Activated naive CD4-positive, alpha-beta T cell treated with anti-CD3 and anti-CD28 coated beads, Interleukin-2, amount 50 U/mL, for 16 hours (primary cell): ENCODE results near the gene DIP2C.
"Not testable (repeated sequence)": the region's sequence is repeated elsewhere in the genome, so short reads cannot be mapped to it uniquely, and the experiment has no call there.

ENCODE experiments used
- DNase-seq: peaks from one replicate; pipeline ENCODE4 v3.0.0-alpha.2; 2020

DIP2C gene

GRCh38 chr10:282294-283139 lies 407.0 kb downstream of the DIP2C start:
- no peak for DNase-seq

GRCh38 chr10:279655-280054 lies 409.8 kb downstream of the DIP2C start:
- no peak for DNase-seq

DNA sequence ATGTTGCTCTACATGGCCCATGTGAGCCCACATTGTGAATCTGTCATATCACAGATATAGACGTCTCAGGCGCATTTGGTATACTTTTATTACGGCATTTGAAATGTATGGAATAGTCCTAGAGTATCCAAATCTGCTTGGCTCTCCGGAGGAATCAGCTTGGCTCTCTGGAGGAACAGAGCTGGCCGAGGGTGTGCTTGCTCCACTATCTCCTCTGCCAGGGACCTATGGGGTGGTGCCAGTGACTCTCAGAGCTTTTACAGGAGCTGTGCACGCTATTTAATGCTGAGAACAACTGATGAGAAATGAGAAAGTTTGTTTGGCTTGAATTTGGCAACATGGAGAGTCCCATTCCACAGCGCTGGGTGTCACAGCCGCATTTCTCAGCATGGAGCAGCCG lies 410.2 kb downstream of the DIP2C start:
- no peak for DNase-seq

DNA sequence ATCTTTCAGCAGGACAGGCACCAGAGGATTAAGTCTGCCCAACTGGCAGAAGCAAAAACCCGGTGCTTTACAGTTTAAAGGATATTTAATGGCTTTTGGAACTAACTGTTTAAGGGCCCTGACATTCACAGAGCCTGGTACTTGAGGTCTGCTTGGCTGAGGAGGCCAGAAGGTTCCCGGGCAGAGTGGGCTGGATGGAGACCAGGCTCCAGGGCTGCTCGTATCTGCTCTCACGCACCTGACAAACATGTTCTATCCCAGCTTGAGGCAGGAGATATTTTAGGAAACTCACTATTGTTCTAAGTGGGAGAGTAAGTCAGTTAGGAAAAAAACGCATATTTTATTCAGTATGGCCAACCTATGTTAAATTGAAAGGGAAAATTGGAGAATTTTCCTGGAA lies 410.8 kb downstream of the DIP2C start:
- no peak for DNase-seq

DNA sequence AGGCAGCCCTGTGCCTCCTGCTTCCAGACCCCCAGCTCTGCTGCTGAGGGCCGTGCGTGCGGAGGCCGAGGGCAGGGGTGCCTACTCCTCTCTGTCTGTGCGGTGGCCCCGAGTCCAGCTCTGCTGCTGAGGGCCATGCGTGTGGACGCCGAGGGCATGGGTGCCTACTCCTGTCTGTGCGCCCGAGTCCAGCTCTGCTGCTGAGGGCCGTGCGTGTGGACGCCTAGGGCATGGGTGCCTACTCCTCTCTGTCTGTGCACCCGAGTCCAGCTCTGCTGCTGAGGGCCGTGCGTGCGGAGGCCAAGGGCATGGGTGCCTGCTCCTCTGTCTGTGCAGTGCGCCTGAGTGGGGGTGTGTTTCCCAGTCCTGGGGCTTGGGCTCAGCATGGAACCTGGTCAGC lies 411.5 kb downstream of the DIP2C start:
- DNase-seq: no peak

GRCh38 chr10:275680-276079 lies 413.8 kb downstream of the DIP2C start:
- DNase-seq: no peak

DNA sequence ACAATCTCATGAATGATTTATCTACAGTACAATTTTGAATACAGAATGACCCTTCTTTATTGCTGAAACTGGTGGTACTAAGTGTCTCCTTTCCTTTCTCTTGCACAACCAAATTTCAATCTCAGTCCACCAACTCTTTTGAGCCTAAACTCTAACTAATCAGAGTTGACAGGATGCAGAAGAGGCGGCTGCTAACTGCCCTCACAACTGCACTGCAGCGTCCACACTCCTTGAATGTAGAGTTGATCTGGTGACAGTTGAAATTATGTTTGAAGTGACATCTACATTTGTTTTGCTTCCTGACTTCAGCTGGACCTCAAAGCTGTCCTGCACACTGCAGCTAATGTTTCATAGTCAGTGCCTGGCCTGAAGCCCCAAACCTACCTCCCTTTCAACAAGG lies 414.6 kb downstream of the DIP2C start:
- no peak for DNase-seq

DNA sequence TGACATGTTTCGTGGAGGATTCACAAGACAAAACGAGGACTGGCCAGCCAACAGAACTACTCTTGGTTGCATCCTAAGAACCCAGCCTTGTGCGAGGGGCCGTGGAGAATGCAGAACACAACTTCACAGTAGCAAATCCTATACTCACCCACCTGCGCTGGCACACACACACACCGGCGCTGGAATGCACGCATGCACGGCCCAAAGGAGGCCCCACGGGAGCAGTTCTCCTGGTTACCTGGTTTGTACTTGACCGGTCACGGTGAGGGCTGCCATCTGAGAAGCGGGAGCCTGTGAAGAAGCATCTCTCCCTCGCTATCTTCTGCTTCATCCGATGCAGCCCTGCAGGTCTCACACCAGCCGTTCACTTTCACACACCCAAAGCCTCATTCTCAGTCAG lies 416.4 kb downstream of the DIP2C start:
- DNase-seq: no peak

GRCh38 chr10:271722-272121 lies 417.7 kb downstream of the DIP2C start:
- DNase-seq: no peak

DNA sequence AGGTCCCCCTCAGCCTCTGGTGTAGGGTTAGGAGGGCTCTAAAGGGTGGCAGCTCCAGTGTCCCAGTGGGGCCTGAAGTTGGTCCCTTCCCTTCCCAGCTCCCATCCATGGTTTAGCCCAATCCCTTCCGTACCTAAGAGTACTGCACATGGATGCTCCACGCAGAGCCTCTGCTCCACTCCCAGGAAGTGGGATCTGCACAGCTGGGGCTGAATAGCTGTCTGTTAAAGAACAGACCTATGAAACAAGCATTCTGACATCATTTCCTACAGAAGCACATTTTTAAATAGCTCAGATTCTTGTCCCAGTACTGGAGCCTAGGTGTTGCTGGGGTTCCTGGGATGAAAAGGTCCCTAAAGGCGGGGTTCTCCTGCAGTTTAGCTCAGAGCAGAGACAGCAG lies 418.3 kb downstream of the DIP2C start:
- DNase-seq: no peak

GRCh38 chr10:269440-270074 lies 419.9 kb downstream of the DIP2C start:
- no peak for DNase-seq

DNA sequence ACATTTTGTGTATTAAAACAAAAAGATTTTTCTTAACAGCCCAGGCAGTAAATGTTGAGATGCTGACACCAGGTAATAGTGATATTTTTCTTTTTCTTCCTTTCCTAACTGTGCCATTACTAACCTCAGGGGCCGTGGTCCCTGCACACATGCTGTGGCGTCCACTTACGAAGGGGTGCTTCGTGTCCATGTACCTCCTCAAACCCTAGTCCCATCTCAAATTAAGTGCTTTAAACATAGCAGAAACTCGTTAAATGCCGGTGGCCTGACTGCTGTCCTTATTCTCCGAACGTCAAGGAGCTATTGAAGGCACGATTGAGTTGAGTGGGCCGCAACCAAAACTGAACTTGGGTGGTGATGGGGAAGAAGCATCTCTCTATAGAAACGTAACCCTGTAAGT lies 421.8 kb downstream of the DIP2C start:
- no peak for DNase-seq

- no peak for DNase-seq
Measured at GRCh38 chr10:266974-267425, 422.5 kb downstream of the DIP2C start.

GRCh38 chr10:265816-266588 lies 423.5 kb downstream of the DIP2C start:
- DNase-seq: not testable (repeated sequence)

- not testable (repeated sequence) for DNase-seq
Measured at GRCh38 chr10:265074-265440, 424.4 kb downstream of the DIP2C start.

- not testable (repeated sequence) for DNase-seq
Measured at GRCh38 chr10:264160-265073, 425.1 kb downstream of the DIP2C start.

DNA sequence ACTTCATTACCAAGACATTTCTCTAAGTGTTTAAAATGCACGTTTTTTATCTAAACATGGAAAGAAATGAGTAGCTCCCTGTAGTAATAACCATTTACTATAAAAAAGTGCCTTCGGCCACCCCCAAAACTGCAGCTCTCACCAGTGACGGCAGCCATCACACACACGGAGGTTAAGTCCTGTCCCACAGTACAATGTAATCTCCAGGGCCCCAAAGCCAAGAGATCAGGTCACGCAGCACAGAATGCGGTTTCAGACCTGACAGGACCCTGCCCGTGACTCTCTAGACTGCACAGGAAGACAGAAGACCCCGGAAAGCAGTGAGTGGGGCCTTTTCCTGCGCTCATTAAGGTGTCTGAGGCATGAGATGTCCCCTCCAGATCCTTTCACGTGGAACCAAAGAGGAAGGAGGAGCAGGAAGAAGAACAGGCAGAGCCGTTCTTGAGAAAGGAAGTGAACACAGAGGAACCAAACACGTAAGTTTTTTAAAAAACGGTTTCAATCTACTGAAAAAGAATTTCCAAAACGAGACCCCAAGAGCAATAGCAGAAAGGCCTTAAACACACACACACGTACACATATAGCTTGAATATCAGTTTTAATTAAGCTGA lies 428.5 kb downstream of the DIP2C start:
- DNase-seq: no peak

GRCh38 chr10:251982-252582 lies 437.4 kb downstream of the DIP2C start:
- no peak for DNase-seq

DNA sequence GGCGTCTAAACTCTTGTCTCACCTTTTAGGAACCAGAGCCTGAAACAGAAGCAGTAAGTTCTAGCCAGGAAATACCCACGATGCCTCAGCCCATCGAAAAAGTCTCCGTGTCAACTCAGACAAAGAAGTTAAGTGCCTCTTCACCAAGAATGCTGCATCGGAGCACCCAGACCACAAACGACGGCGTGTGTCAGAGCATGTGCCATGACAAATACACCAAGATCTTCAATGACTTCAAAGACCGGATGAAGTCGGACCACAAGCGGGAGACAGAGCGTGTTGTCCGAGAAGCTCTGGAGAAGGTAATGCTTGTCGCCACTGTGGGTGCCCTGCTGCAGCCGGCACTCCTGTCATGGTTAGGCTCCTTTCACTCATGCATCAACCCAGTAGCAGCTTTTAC lies 441.2 kb downstream of the DIP2C start:
- DNase-seq: no peak

DNA sequence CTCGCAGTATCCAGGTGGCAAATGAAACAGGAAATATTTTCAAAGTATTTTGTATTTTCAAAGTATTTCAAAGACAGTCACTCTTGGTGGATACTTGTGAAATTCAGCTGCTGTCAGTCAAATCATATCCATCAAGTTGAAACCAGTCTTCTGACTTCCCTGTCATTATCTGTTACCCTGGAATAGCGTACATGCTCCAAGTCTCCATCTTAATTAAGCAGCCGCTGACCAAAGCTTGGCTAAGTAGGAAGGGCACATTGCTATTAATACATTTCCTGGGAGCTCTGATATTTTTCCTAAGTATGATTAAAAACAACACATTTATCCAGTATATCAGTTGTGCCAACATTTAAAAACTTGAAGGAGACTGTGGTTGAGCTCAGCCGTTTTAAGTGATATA lies 442.0 kb downstream of the DIP2C start:
- DNase-seq: no peak

DNA sequence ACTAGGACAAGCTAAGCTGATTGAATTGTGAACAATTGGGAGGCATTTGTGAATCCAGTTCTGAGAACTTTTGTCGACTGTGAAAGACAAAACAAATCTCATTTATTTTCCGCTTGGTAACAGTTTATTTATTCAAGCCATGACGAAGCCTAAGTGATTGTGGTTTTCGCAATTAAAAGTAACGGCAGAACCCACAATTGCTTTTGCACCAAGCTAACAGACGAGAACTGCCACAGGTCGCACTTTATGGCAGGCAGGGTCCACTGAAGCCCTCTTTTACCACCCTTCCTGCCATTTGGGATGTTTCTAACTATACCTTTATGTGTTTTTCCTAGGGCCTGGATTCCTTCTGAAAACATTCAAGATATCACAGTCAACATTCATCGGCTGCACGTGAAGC lies 443.0 kb downstream of the DIP2C start:
- DNase-seq: no peak

GRCh38 chr10:244227-244626 lies 445.2 kb downstream of the DIP2C start:
- no peak for DNase-seq
